AG09319 (cell line): ENCODE data around the gene EPHB1.

Experiments
- DNase-seq: peaks from one replicate; pipeline ENCODE4 v3.0.0-alpha.2; 2010; ENCODE audit warnings: low read depth; ENCODE audit errors: extremely low read depth
- CTCF ChIP-seq: IDR thresholded peaks from 2 replicates; pipeline ENCODE4 v1.5.1; 2011; ENCODE audit warnings: low read depth, mild to moderate bottlenecking, inconsistent platforms, low read length, moderate library complexity

Gene EPHB1

GRCh38 chr3:135161425-135161824 lies 366.4 kb downstream of the EPHB1 start:
- TF ChIP-seq CTCF = no peak
- no peak for DNase-seq

- no peak for TF ChIP-seq CTCF
Observed at GRCh38 chr3:135163701-135164100, 368.6 kb downstream of the EPHB1 start.

GRCh38 chr3:135165260-135165659 lies 370.2 kb downstream of the EPHB1 start:
- no peak for DNase-seq
- no peak for TF ChIP-seq CTCF

More at GRCh38 chr3:135163701-135164100, 368.6 kb downstream of the EPHB1 start:
- no peak for DNase-seq

- TF ChIP-seq CTCF = no peak
- no peak for DNase-seq
Observed at GRCh38 chr3:135166266-135166825, 371.3 kb downstream of the EPHB1 start.

- TF ChIP-seq CTCF = no peak
- no peak for DNase-seq
Observed at GRCh38 chr3:135168822-135169221, 373.8 kb downstream of the EPHB1 start.

GRCh38 chr3:135169651-135170050 lies 374.6 kb downstream of the EPHB1 start:
- TF ChIP-seq CTCF = no peak
- DNase-seq = no peak

- DNase-seq = no peak
- no peak for TF ChIP-seq CTCF
Observed at GRCh38 chr3:135170732-135171131, 375.7 kb downstream of the EPHB1 start.
